Astrocyte (in vitro differentiated cells and primary cell): Measurements from ENCODE around the gene HK3. TPM values are rescaled to one million over a fixed set of nuclear protein-coding genes. Genes with fewer than 3 reads are reported as not detected.

ENCODE experiments used
- DNase-seq: peaks from one replicate; pipeline ENCODE4 v3.0.0-alpha.2; 2010; ENCODE audit warnings: low read depth
- FAIRE-seq: peaks from 2 replicates; lab custom pipeline; 2011; peaks lifted over from hg19 to GRCh38; lab: Jason Lieb, UNC
- H2AFZ ChIP-seq: 2 replicates; pipeline ENCODE4 v1.6.0; 2012; ENCODE audit warnings: low read depth, low read length, inconsistent platforms
- H3K27ac ChIP-seq: 2 replicates; pipeline ENCODE4 v1.5.1; 2011; ENCODE audit warnings: low read depth, low read length, inconsistent platforms
- H3K27me3 ChIP-seq: 2 replicates; pipeline ENCODE4 v1.6.0; 2011; ENCODE audit warnings: low read length, inconsistent platforms; ENCODE audit not compliant: insufficient read depth
- H3K36me3 ChIP-seq: 2 replicates; pipeline ENCODE4 v1.5.1; 2011; ENCODE audit warnings: low read length, inconsistent platforms; ENCODE audit not compliant: insufficient read depth
- H3K4me1 ChIP-seq: 2 replicates; pipeline ENCODE4 v1.5.1; 2011; ENCODE audit warnings: low read length, inconsistent platforms; ENCODE audit not compliant: insufficient read depth
- H3K4me2 ChIP-seq: 2 replicates; pipeline ENCODE4 v1.6.0; 2012; ENCODE audit warnings: low read length, inconsistent platforms
- H3K4me3 ChIP-seq: 2 replicates; pipeline ENCODE4 v1.5.1; 2011; ENCODE audit warnings: low read depth, mild to moderate bottlenecking, low read length, inconsistent platforms; ENCODE audit not compliant: insufficient read depth
- H3K79me2 ChIP-seq: 2 replicates; pipeline ENCODE4 v1.6.0; 2012; ENCODE audit warnings: mild to moderate bottlenecking, low read length, inconsistent platforms; ENCODE audit not compliant: insufficient read depth
- H3K9ac ChIP-seq: 2 replicates; pipeline ENCODE4 v1.6.0; 2012; ENCODE audit warnings: mild to moderate bottlenecking, low read length, inconsistent platforms
- H3K9me3 ChIP-seq: 2 replicates; pipeline ENCODE4 v1.5.1; 2012; ENCODE audit warnings: low read depth, mild to moderate bottlenecking, low read length, inconsistent platforms; ENCODE audit not compliant: insufficient read depth
- H4K20me1 ChIP-seq: 2 replicates; pipeline ENCODE4 v1.6.0; 2012; ENCODE audit warnings: low read length, inconsistent platforms; ENCODE audit not compliant: insufficient read depth
- H3K27ac Mint-ChIP-seq: one replicate; pipeline ENCODE4 v1.8.0; 2021; ENCODE audit warnings: mild to moderate bottlenecking, mixed read lengths; ENCODE audit not compliant: unreplicated experiment
- H3K27me3 Mint-ChIP-seq: one replicate; pipeline ENCODE4 v1.8.0; 2021; ENCODE audit warnings: low read depth, mixed read lengths; ENCODE audit not compliant: unreplicated experiment
- H3K36me3 Mint-ChIP-seq: one replicate; pipeline ENCODE4 v1.8.0; 2021; ENCODE audit warnings: low read depth, mixed read lengths; ENCODE audit not compliant: unreplicated experiment
- H3K4me1 Mint-ChIP-seq: one replicate; pipeline ENCODE4 v1.8.0; 2021; ENCODE audit warnings: low read depth, mixed read lengths; ENCODE audit not compliant: unreplicated experiment
- H3K4me3 Mint-ChIP-seq: one replicate; pipeline ENCODE4 v1.8.0; 2021; ENCODE audit warnings: mild to moderate bottlenecking, moderate library complexity, mixed read lengths; ENCODE audit not compliant: unreplicated experiment
- H3K9me3 Mint-ChIP-seq: one replicate; pipeline ENCODE4 v1.8.0; 2021; ENCODE audit warnings: mild to moderate bottlenecking, mixed read lengths; ENCODE audit not compliant: unreplicated experiment
- CTCF ChIP-seq: IDR thresholded peaks from 2 replicates; pipeline ENCODE4 v1.5.1; 2011; ENCODE audit warnings: low read depth, mild to moderate bottlenecking, inconsistent platforms, low read length, moderate library complexity; ENCODE audit not compliant: insufficient read depth
- EZH2 ChIP-seq: IDR thresholded peaks from 2 replicates; pipeline ENCODE4 v1.6.1; 2012; ENCODE audit warnings: mild to moderate bottlenecking, low read length, inconsistent platforms; ENCODE audit not compliant: insufficient read depth
- total RNA-seq: library from RNA; stranded (reverse); gene quantifications from 2 replicates; pipeline ENCODE4 v1.2.1, GENCODE V29; 2021

HK3 gene
- total RNA-seq, 1 donor from 2014 or later = not detected

DNA sequence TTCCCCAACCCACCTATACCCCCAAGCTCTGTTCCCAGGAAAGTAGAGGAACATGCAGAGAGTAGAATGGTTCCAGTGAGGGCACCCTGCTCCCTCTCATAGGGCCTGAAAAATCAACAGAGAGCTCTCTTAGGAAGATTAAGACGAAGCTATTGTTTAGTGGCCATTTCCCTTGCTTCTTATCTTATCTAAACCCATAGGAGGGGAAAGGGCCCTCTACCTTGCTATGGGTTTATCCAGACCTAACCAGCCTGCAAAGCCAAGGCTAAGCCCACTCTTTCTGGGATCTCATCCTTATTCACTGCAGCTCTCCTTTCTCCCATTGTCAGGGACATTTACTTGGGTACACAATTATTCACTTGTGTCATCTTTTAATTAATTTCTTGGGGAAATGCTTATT, 39.3 kb upstream of the HK3 start:
- Mint-ChIP-seq H3K36me3 (peaks cover 12% of the 10 kb centered on the region), H3K4me1 (peaks cover 10% of the 10 kb centered on the region), H3K9me3 (no peaks in the 10 kb centered on the region), H3K4me3 (no peak overlapping the region), H3K27ac (no peak overlapping the region), H3K27me3 (no peaks in the 10 kb centered on the region)
- Histone ChIP-seq H3K79me2 (no peaks in the 10 kb centered on the region), H2AFZ (no peak overlapping the region), H3K4me1 (no peaks in the 10 kb centered on the region), H3K9me3 (no peaks in the 10 kb centered on the region), H3K27me3 (no peaks in the 10 kb centered on the region), H3K36me3 (peaks cover 9% of the 10 kb centered on the region), H3K4me2 (no peak overlapping the region), H3K4me3 (no peak overlapping the region), H4K20me1 (peaks cover 18% of the 10 kb centered on the region), H3K9ac (no peak overlapping the region), H3K27ac (no peak overlapping the region)
- no peak for FAIRE-seq
- TF ChIP-seq CTCF (no peak), EZH2 (no peak)
- DNase-seq = no peak

DNA sequence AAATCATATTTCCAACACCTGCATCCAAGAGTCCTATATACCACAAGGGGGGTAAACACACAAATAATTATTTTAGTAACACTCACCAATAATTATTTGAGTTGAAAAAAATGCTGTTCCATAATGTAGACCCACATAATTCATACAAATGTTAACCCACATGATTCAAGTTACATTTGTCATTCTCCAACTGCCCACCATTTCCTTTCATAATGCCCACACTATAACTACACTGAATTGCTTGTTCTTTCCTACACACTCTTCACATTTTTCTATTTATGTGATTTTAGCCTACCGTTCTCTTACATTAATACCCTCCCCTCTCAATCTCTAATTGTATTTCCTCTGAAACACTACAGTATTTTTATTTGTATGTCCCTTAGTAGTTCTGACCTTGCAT, 35.9 kb upstream of the HK3 start:
- Mint-ChIP-seq H3K27ac (no peak overlapping the region), H3K9me3 (no peaks in the 10 kb centered on the region), H3K4me3 (no peak overlapping the region), H3K4me1 (peaks cover 6% of the 10 kb centered on the region), H3K27me3 (no peaks in the 10 kb centered on the region), H3K36me3 (peaks cover 7% of the 10 kb centered on the region)
- H3K9me3 ChIP-seq = no peaks in the 10 kb centered on the region
- FAIRE-seq = no peak
- H3K4me3 ChIP-seq = no peak overlapping the region
- TF ChIP-seq EZH2 = no peak
- TF ChIP-seq CTCF = no peak
- no peak for DNase-seq
- no peak overlapping the region for H3K9ac ChIP-seq
- no peaks in the 10 kb centered on the region for H3K27me3 ChIP-seq
- H3K4me1 ChIP-seq = no peaks in the 10 kb centered on the region
- no peak overlapping the region for H3K4me2 ChIP-seq
- peaks cover 18% of the 10 kb centered on the region for H4K20me1 ChIP-seq
- no peak overlapping the region for H2AFZ ChIP-seq
- H3K36me3 ChIP-seq = peaks cover 6% of the 10 kb centered on the region
- H3K27ac ChIP-seq = no peak overlapping the region
- no peaks in the 10 kb centered on the region for H3K79me2 ChIP-seq

DNA sequence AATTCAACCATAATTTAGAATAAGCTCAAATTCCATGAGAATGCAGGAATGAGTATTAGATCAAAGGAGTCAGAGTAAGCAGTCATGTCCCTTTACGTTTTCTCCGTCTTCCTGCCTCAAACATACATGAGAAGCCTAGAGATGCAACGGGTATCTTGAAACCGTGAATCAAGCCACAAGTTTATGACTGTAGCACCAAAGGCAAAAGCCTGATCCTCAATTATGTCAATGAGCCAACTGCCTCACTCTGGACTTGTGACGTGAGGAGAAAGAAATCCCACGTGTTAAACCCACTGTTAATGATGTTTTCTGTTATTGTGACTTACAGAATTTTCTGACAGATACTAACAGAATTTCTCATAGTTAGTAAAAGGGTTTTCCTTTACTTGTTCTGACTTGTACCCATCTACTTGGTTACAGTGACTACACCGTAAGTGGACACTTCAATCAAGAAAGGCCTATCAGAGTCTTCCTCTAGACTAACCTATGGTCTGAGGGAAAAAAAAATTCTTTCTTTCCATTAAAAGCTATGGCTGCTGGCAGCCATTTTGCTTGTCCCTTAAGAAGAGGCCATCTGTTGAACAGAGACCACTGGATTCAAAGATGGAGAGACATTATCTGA, 35.3 kb upstream of the HK3 start:
- Histone ChIP-seq H3K79me2 (no peaks in the 10 kb centered on the region), H2AFZ (no peak overlapping the region), H3K27ac (no peak overlapping the region), H3K4me1 (no peaks in the 10 kb centered on the region), H3K4me3 (no peak overlapping the region), H3K36me3 (peaks cover 6% of the 10 kb centered on the region), H3K4me2 (no peak overlapping the region), H3K27me3 (no peaks in the 10 kb centered on the region), H3K9ac (no peak overlapping the region), H3K9me3 (no peaks in the 10 kb centered on the region), H4K20me1 (peaks cover 18% of the 10 kb centered on the region)
- FAIRE-seq = no peak
- no peaks in the 10 kb centered on the region for H3K9me3 Mint-ChIP-seq
- H3K36me3 Mint-ChIP-seq = peaks cover 6% of the 10 kb centered on the region
- H3K4me1 Mint-ChIP-seq = peaks cover 6% of the 10 kb centered on the region
- DNase-seq = no peak
- H3K27ac Mint-ChIP-seq = no peak overlapping the region
- no peak overlapping the region for H3K4me3 Mint-ChIP-seq
- TF ChIP-seq EZH2 (no peak), CTCF (no peak)
- H3K27me3 Mint-ChIP-seq = no peaks in the 10 kb centered on the region
